Hindlimb muscle (tissue), 1 donor: ENCODE measurements around the gene HES3. TPM values are rescaled to one million over a fixed set of nuclear protein-coding genes. Genes with fewer than 3 reads are reported as not detected.

Experiments used
- DNase-seq: peaks from one replicate; pipeline ENCODE4 v3.0.0-alpha.2; 2013
- polyA plus RNA-seq: library from polyadenylated mRNA; unstranded; fragments of 120-200 nt; gene quantifications from one replicate; pipeline ENCODE4 v1.2.1, GENCODE V29; 2013; ENCODE audit not compliant: insufficient read length

The HES3 gene, protein sequence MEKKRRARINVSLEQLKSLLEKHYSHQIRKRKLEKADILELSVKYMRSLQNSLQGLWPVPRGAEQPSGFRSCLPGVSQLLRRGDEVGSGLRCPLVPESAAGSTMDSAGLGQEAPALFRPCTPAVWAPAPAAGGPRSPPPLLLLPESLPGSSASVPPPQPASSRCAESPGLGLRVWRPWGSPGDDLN
- polyA plus RNA-seq = not detected

DNA sequence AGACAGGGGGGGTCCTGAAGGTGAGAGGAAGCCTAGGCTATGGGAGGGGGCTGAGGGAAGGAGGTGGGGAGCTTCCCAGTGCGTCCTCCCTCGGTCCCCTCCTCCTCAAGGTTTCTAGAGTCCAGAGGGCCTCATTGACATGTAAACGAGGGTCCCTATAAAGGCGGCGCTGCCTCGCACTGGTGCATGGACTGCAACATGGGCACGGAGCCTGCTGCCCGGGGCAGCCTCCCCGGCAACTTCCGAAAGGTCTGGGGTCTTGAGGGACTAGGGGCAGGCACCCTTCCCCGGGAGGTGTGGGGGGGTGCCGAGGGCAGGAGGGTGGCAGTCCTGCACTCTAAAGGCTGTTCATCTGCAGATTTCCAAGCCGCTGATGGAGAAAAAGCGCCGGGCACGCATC lies at the start of gene HES3:
HES3 (plus strand) TSS at position 187 of the 400 bp plus-strand sequence; CDS start at position 374, 187 bp downstream.
- no peak for DNase-seq

DNA sequence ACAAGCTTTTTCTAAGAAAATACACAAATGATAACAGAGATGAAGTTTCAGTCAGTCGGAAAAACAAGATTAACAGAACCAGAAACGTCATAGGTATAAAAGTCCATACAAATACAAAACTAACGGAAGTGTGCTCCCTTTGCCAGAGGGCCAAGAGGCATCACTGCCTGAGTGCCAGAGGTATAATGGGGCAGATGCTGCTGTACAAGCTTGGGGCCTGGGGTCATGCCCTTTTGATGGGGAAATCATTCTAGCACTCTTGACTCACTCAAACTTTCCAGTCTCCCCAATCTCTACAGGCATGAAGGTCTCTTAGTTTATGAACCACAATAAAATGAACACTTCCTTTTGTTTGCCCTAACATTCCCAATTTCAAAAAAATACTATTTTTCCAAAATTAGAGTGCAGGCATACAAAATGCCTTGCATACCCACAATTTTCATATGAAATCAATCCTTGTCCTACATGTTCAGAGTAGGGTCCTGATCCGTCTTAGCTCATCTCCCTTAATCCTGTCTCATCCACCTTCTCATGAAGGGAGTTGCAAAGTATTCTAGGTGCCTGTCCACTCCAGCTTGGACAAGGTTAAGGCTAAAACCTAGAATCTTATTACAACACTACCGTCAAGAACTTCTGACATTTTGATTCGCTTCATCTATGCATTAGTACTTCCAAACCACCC lies 46.1 kb upstream of the HES3 start:
- DNase-seq = no peak

GRCh38 chr1:6198646-6199297 lies 45.2 kb upstream of the HES3 start:
- DNase-seq = no peak

DNA sequence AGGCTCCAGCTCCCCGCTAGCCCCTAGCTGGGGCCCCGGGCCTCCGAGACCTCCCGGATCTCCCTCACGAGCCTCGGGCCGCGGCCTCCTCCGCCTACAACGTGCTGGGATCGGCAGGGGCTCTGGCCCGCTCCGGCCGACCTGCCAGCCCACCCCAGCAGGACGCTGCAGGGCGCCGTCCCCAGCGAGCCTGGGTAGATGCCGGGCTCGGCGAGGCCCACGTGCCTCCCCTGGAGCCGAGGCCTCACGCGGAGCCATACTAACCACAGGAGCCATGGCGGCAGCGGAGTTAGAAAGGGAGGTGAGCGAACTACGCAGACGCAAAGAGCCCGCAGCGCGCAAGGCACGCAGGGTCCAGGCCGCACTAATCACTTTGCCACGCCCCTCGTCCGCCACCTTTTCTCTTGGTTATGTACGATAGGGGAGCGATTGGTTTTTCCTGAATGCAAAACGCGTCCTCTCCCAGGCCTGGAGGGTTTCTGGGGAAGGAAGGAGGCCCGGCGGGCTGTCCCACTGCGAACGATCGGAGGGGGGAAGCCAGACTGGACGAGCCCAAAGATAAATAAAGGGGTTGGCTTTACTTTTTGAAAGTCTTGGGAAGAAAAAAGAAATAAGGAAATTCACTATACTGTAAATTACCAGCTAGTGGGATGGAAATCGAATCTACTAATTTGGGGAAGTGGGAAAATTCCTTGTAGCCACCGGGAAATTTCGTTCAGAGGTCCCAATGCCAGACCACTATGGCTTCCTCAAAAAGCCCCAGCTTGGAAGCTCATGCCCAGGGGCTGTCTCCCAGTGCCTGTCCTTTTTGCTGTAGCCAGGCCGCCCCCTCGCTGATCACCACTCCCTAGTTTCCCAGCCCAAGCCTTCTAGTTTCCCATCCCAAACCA lies 44.4 kb upstream of the HES3 start, which contains the start of gene RPL22:
RPL22 (minus strand) TSS at position 298 of the 890 bp plus-strand sequence; CDS start at position 276, 22 bp downstream.
- peak; percentile 98 for DNase-seq

DNA sequence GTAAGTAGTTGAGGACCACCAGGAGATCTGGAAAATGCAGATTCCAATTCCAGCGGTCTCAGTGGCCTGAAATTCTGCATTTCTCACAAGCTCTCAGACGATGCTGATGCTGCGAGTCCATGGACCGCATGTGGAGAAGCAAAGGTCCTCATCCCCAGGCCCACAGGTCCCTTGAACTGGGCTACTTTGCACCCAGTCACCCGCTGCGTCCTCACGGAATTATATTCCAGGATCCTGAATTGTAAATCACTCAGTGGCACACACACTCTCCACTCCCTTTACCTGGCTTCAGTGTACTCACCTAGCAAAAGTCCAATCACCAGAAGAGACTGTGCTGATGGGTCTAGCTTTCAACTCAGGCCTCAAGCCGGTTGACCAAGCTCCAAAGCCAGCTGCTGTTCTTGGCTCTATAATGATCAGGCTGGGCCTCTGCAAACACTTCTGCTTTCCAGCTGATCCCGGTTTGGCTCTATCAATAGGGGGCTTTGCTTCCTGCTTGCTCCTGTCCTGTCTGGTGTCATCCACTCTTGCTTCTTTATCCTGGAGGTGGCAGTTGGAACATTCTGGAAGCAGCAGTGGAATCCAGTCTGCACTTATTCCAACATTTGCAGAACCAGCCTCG lies 43.7 kb upstream of the HES3 start:
- DNase-seq = no peak

DNA sequence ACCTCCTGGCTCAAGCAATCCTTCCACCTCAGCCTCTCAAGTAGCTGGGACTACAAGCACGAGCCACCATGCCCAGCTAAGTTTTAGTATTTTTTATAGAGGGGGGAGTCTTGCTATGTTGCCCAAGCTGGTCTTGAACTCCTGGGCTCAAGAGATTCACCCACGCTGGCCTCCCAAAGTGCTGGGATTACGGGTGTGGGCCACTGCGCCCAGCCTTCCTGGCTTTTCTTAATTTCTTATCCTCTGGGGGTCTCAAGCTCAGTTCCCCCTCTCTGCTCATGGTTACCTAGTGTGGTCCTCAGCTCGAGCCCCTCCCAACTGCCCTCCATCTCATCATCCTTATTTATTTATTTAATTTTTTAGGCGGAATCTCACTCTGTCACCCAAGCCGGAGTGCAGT lies 41.7 kb upstream of the HES3 start:
- DNase-seq = no peak

- DNase-seq = peak; percentile 79
These were observed 38.0 kb upstream of the HES3 start, which contains the start of gene RNF207 for GRCh38 chr1:6205849-6206519. RNF207 (plus strand) TSS chr1:6206119; CDS start chr1:6206536, 417 bp downstream.

GRCh38 chr1:6206520-6206855 lies 37.5 kb upstream of the HES3 start:
- no peak for DNase-seq

DNA sequence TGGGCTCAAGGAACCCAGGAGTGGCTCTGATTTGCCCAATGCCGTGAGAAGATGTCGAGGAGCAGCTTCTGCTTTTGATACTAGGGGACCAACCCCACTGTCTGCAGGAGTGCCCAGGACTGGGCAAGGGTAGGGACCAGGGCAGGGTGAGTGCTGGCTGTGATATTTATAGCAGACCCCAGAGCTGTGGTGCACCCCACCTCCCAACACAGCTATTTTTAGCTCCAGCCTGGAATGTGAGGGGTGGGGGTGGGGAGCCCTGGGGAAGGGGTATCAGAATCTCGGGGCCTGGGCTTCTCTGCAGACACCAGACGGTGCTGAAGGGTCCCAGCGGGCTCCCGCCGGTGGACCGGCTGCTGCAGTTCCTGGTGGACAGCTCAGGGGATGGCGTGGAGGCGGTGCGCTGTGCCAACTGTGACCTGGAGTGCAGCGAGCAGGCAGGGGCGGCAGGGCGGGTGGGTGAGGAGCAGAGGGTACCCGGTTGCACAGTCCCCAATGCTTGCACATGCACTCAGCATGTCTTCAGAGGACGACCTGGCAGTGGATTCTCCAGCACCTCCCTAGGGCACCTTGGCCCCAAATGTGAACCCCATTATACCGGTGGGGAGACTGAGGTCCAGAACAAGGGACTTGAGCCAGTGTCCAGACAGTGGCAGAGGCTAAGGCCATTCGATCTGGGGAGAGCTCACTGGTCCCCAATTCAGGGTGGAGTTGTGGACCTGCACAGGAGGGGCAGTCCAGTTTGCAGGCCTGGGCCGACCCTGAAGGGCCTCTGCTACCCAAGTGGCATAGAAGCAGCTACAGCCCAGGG lies 36.7 kb upstream of the HES3 start:
- DNase-seq = no peak

DNA sequence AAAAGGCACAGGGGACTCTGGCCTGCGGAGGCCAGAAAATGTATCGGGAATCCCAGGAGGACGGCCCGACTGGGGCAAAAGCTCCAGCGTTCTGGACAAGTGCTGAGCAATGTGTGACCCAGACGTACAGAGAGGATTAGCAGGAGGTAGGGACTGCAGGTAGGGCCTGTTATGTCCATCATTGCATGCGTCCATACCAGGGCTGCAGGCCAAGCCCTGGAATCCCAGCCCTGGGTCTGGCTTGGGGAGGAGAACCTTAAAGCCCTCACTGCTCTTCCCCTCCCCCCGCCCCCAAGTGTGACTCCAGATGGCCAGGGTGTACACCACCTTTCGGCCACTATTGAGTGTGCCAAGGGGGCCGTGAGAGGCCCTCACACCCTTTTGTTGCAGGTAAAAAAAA lies 36.1 kb upstream of the HES3 start:
- no peak for DNase-seq

- peak; percentile 65 for DNase-seq
These were observed 35.0 kb upstream of the HES3 start for GRCh38 chr1:6208723-6209660.

- no peak for DNase-seq
These were observed 34.1 kb upstream of the HES3 start for GRCh38 chr1:6209661-6210580.

GRCh38 chr1:6210591-6211355 lies 33.2 kb upstream of the HES3 start:
- DNase-seq = no peak

DNA sequence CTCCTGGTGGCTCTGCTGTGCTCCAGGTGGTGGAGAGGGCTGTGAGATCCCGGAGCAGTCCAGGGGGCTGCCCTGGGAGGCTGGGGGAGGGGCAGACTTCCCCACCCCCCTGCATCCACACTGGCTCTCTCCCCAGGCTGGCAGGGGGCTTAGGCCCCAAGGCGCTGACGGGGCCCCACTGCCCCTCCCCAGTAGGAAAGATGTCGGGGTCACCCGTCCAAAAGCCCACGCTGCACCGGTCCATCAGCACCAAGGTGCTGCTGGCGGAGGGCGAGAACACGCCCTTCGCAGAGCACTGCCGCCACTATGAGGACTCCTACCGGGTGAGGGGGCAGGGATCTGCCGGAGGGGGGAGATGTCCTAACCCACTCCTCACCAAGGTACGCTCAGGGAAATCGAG lies 32.2 kb upstream of the HES3 start:
- DNase-seq = no peak

DNA sequence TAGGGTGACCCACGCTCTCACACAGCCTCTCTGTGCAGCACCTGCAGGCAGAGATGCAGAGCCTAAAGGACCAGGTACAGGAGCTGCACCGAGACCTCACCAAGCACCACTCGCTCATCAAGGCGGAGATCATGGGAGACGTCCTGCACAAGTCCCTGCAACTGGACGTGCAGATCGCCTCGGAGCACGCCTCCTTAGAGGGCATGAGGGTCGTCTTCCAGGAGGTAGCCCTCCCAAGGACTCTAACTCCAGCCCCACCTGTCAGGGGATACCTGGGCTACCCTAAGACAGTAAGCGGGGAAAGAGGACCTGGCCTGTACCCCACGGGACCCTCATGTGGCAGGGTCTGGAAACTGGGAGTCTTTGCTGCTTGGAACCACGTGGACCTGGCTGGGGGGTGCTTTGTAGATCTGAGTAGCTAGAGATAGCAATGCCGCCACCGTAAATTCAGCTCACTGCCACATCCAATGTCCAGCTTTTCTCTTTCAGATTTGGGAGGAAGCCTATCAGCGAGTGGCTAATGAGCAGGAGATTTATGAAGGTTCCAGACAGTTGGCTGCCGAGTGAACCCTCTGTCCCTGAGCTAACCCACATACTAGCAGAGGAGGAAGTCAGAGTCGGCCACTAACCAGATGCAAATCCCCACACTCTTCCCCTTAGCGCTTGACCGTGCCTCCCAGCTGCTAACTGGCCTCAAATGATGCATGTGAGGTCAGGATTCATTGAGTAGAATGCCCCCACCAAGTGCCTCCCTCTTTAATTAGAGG lies 31.6 kb upstream of the HES3 start:
- no peak for DNase-seq

DNA sequence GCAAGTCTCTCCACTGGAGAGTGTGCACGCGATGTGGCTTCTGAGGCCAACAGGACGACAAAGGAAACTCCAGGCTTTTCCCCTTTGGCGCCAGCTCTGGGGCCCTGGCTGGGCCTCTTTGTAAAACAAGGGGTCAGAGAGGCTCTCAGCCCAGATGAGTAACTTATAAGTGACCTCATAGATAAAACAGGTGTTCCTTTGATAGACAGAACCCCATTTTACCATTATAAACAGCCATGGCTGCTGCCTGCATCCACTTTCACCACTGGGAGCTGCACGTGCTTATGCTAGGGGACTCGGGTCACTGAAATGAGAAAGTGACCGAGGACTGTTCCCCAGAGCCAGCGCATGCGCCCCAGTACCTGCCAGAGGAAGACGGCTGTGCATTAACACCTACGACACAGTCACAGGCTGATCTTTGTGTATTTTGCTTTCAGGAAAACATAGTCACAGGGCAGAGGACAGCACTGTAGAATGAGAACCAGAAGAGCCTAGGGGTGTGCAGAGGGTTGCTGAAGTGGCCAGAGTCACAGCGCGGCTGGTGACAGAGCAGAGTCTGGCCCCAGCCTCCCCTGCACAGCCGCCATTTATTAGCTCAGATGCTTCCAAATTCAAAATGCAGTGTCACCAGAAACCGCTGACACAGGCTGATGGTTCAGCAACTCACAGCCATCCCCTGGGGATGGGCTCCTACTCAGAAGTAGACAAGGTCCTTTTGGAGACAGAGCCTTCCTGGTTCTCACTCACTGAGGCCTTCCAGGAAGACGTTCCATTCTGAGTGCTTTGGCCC lies 25.4 kb upstream of the HES3 start:
- DNase-seq = no peak
